Measurements from ENCODE around the gene POLD4. TPM values are rescaled to one million over a fixed set of nuclear protein-coding genes. Genes with fewer than 3 reads are reported as not detected.

Gene POLD4
- total and polyA plus RNA-seq, 2 donors, result 8.8 to 157 TPM

GRCh38 chr11:67395555-67396258, 42.4 kb upstream of the POLD4 start:
- DNase-seq (ENCODE audit: extremely low spot score), result no peak
- Histone ChIP-seq H3K4me1 (ENCODE audit: insufficient read depth) (peaks cover under 1% of the 10 kb centered on the region), H3K36me3 (ENCODE audit: insufficient read depth) (peaks cover 17% of the 10 kb centered on the region), H3K27ac (ENCODE audit: low read depth) (no peak overlapping the region), H3K4me3 (ENCODE audit: low read depth, low read length) (no peak overlapping the region)
- WGBS, result 85% methylated on average over 19 of the region's 19 CpGs

- 85% methylated on average over 5 of the region's 5 CpGs for WGBS
- no peak for DNase-seq (ENCODE audit: extremely low spot score)
- peaks cover 12% of the 10 kb centered on the region for H3K36me3 ChIP-seq (ENCODE audit: insufficient read depth)
- peaks cover 2% of the 10 kb centered on the region for H3K4me1 ChIP-seq (ENCODE audit: insufficient read depth)
- H3K4me3 ChIP-seq (ENCODE audit: low read depth, low read length), result no peak overlapping the region
- no peak overlapping the region for H3K27ac ChIP-seq (ENCODE audit: low read depth)
Observed at GRCh38 chr11:67393990-67394389, 40.6 kb upstream of the POLD4 start.

GRCh38 chr11:67393437-67393836, 40.1 kb upstream of the POLD4 start:
- H3K4me1 ChIP-seq (ENCODE audit: insufficient read depth), result peaks cover 2% of the 10 kb centered on the region

GRCh38 chr11:67392183-67392715, 38.9 kb upstream of the POLD4 start:
- 10% methylated on average over 31 of the region's 31 CpGs for WGBS
- no peak for DNase-seq (ENCODE audit: extremely low spot score)
- H3K36me3 ChIP-seq (ENCODE audit: insufficient read depth), result no peaks in the 10 kb centered on the region
- H3K27ac ChIP-seq (ENCODE audit: low read depth), result no peak overlapping the region
- peaks cover 2% of the 10 kb centered on the region for H3K4me1 ChIP-seq (ENCODE audit: insufficient read depth)
- H3K4me3 ChIP-seq (ENCODE audit: low read depth, low read length), result peak overlapping the region; percentile 68

More at GRCh38 chr11:67393437-67393836, 40.1 kb upstream of the POLD4 start:
- H3K36me3 ChIP-seq (ENCODE audit: insufficient read depth), result peaks cover 10% of the 10 kb centered on the region
- 93% methylated on average over 18 of the region's 18 CpGs for WGBS
- no peak overlapping the region for H3K27ac ChIP-seq (ENCODE audit: low read depth)
- H3K4me3 ChIP-seq (ENCODE audit: low read depth, low read length), result no peak overlapping the region
- no peak for DNase-seq (ENCODE audit: extremely low spot score)

GRCh38 chr11:67391304-67392182, 38.2 kb upstream of the POLD4 start, which contains the start of gene RAD9A:
RAD9A (plus strand) TSS chr11:67391986; CDS start chr11:67392045, 59 bp downstream.
- Histone ChIP-seq H3K27ac (ENCODE audit: low read depth) (peak within 1 kb of the TSS; percentile 66), H3K4me3 (ENCODE audit: low read depth, low read length) (peak within 1 kb of the TSS; percentile 68), H3K36me3 (ENCODE audit: insufficient read depth) (no peaks in the 10 kb centered on the region), H3K4me1 (ENCODE audit: insufficient read depth) (peaks cover 2% of the 10 kb centered on the region)
- peak; percentile 78 for DNase-seq (ENCODE audit: extremely low spot score)
- WGBS, result under 1% methylated on average over 75 of the region's 75 CpGs

- Histone ChIP-seq H3K36me3 (ENCODE audit: insufficient read depth) (no peaks in the 10 kb centered on the region), H3K4me1 (ENCODE audit: insufficient read depth) (peaks cover 2% of the 10 kb centered on the region), H3K27ac (ENCODE audit: low read depth) (no peak overlapping the region), H3K4me3 (ENCODE audit: low read depth, low read length) (peak overlapping the region; percentile 68)
- WGBS, result 11% methylated on average over 15 of the region's 15 CpGs
- DNase-seq (ENCODE audit: extremely low spot score), result no peak
Observed at GRCh38 chr11:67390947-67391303, 37.6 kb upstream of the POLD4 start.

- 66% methylated on average over 6 of the region's 6 CpGs for WGBS
- no peaks in the 10 kb centered on the region for H3K36me3 ChIP-seq (ENCODE audit: insufficient read depth)
- H3K4me3 ChIP-seq (ENCODE audit: low read depth, low read length), result no peak overlapping the region
- H3K27ac ChIP-seq (ENCODE audit: low read depth), result no peak overlapping the region
- DNase-seq (ENCODE audit: extremely low spot score), result no peak
- peaks cover 2% of the 10 kb centered on the region for H3K4me1 ChIP-seq (ENCODE audit: insufficient read depth)
Observed at GRCh38 chr11:67389477-67389876, 36.1 kb upstream of the POLD4 start.

GRCh38 chr11:67387518-67387917, 34.2 kb upstream of the POLD4 start:
- no peak overlapping the region for H3K27ac ChIP-seq (ENCODE audit: low read depth)
- H3K4me3 ChIP-seq (ENCODE audit: low read depth, low read length), result no peak overlapping the region
- no peaks in the 10 kb centered on the region for H3K36me3 ChIP-seq (ENCODE audit: insufficient read depth)
- no peak for DNase-seq (ENCODE audit: extremely low spot score)
- WGBS, result 45% methylated on average over 6 of the region's 6 CpGs
- peaks cover 2% of the 10 kb centered on the region for H3K4me1 ChIP-seq (ENCODE audit: insufficient read depth)

- peaks cover 2% of the 10 kb centered on the region for H3K4me1 ChIP-seq (ENCODE audit: insufficient read depth)
- no peak overlapping the region for H3K4me3 ChIP-seq (ENCODE audit: low read depth, low read length)
- no peaks in the 10 kb centered on the region for H3K36me3 ChIP-seq (ENCODE audit: insufficient read depth)
- no peak overlapping the region for H3K27ac ChIP-seq (ENCODE audit: low read depth)
- DNase-seq (ENCODE audit: extremely low spot score), result no peak
- 24% methylated on average over 9 of the region's 9 CpGs for WGBS
Observed at GRCh38 chr11:67387069-67387468, 33.7 kb upstream of the POLD4 start.

- no peaks in the 10 kb centered on the region for H3K36me3 ChIP-seq (ENCODE audit: insufficient read depth)
- 69% methylated on average over 3 of the region's 3 CpGs for whole genome bisulfite sequencing
- no peak for DNase-seq (ENCODE audit: extremely low spot score)
- H3K4me1 ChIP-seq (ENCODE audit: insufficient read depth), result no peaks in the 10 kb centered on the region
- no peak overlapping the region for H3K27ac ChIP-seq (ENCODE audit: low read depth)
- H3K4me3 ChIP-seq (ENCODE audit: low read depth, low read length), result no peak overlapping the region
Observed at GRCh38 chr11:67384851-67385366, 31.6 kb upstream of the POLD4 start.

GRCh38 chr11:67382276-67383136, 29.2 kb upstream of the POLD4 start:
- Histone ChIP-seq H3K27ac (ENCODE audit: low read depth) (no peak overlapping the region), H3K4me1 (ENCODE audit: insufficient read depth) (no peaks in the 10 kb centered on the region), H3K4me3 (ENCODE audit: low read depth, low read length) (no peak overlapping the region), H3K36me3 (ENCODE audit: insufficient read depth) (no peaks in the 10 kb centered on the region)
- 43% methylated on average over 16 of the region's 16 CpGs for WGBS
- no peak for DNase-seq (ENCODE audit: extremely low spot score)

- Histone ChIP-seq H3K36me3 (ENCODE audit: insufficient read depth) (no peaks in the 10 kb centered on the region), H3K4me3 (ENCODE audit: low read depth, low read length) (no peak overlapping the region), H3K4me1 (ENCODE audit: insufficient read depth) (no peaks in the 10 kb centered on the region), H3K27ac (ENCODE audit: low read depth) (no peak overlapping the region)
- WGBS, result 79% methylated on average over 13 of the region's 13 CpGs
- DNase-seq (ENCODE audit: extremely low spot score), result no peak
Observed at GRCh38 chr11:67381244-67381972, 28.1 kb upstream of the POLD4 start.
